Neural progenitor cell (in vitro differentiated cells): ENCODE results near the gene PF4V1. TPM values are rescaled to one million over a fixed set of nuclear protein-coding genes. Genes with fewer than 3 reads are reported as not detected.

Source experiments
- DNase-seq: peaks from one replicate; pipeline ENCODE4 v3.0.0-alpha.2; 2016; ENCODE audit warnings: low spot score
- H2AFZ ChIP-seq: fragments of 200-600 bp; sonication (generic); replicated peaks from 2 replicates; pipeline ENCODE4 v1.6.1; 2016; ENCODE audit warnings: antibody characterized with exemption
- H3F3A ChIP-seq: fragments of 200-600 bp; sonication (generic); 2 replicates; pipeline ENCODE4 v1.6.1; 2016; ENCODE audit warnings: antibody characterized with exemption, low read depth
- H3K27ac ChIP-seq: fragments of 200-600 bp; sonication (generic); 2 replicates; pipeline ENCODE4 v1.5.1; 2016; ENCODE audit warnings: mild to moderate bottlenecking
- H3K27me3 ChIP-seq: fragments of 200-600 bp; sonication (generic); 2 replicates; pipeline ENCODE4 v1.6.1; 2016; ENCODE audit warnings: mild to moderate bottlenecking, moderate library complexity
- H3K36me3 ChIP-seq: fragments of 200-600 bp; sonication (generic); 2 replicates; pipeline ENCODE4 v1.5.1; 2016
- H3K4me1 ChIP-seq: fragments of 200-600 bp; sonication (generic); 2 replicates; pipeline ENCODE4 v1.6.1; 2016; ENCODE audit warnings: mixed run types
- H3K4me2 ChIP-seq: fragments of 200-600 bp; sonication (generic); 2 replicates; pipeline ENCODE4 v1.6.1; 2016
- H3K4me3 ChIP-seq: fragments of 200-600 bp; sonication (generic); 2 replicates; pipeline ENCODE4 v1.5.1; 2016
- H3K79me2 ChIP-seq: fragments of 200-600 bp; sonication (generic); 2 replicates; pipeline ENCODE4 v1.6.1; 2016; ENCODE audit warnings: low read depth
- H3K9ac ChIP-seq: fragments of 200-600 bp; sonication (generic); 2 replicates; pipeline ENCODE4 v1.6.1; 2016
- H3K9me3 ChIP-seq: fragments of 200-600 bp; sonication (generic); 2 replicates; pipeline ENCODE4 v1.5.1; 2016; ENCODE audit warnings: low read depth
- H4K20me1 ChIP-seq: fragments of 200-600 bp; sonication (generic); 2 replicates; pipeline ENCODE4 v1.6.1; 2016; ENCODE audit warnings: low read depth
- H3K27ac Mint-ChIP-seq: 3 replicates; pipeline ENCODE4 v1.8.0; 2021; ENCODE audit warnings: mixed read lengths
- H3K27me3 Mint-ChIP-seq: 2 replicates; pipeline ENCODE4 v1.8.0; 2022; ENCODE audit warnings: low read depth, mild to moderate bottlenecking, inconsistent platforms, moderate library complexity, mixed read lengths; ENCODE audit not compliant: insufficient read depth
- H3K36me3 Mint-ChIP-seq: 3 replicates; pipeline ENCODE4 v1.8.0; 2021; ENCODE audit warnings: mixed read lengths
- H3K4me1 Mint-ChIP-seq: 3 replicates; pipeline ENCODE4 v1.8.0; 2021; ENCODE audit warnings: mixed read lengths
- H3K4me3 Mint-ChIP-seq: 3 replicates; pipeline ENCODE4 v1.8.0; 2021; ENCODE audit warnings: mild to moderate bottlenecking, moderate library complexity, mixed read lengths
- H3K9me3 Mint-ChIP-seq: 3 replicates; pipeline ENCODE4 v1.8.0; 2020; ENCODE audit warnings: mixed read lengths
- CTCF ChIP-seq: fragments of 200-600 bp; sonication (generic); IDR thresholded peaks from 2 replicates; pipeline ENCODE4 v1.5.1; 2017; ENCODE audit warnings: antibody characterized with exemption, mild to moderate bottlenecking
- EZH2 ChIP-seq: fragments of 200-600 bp; sonication (generic); IDR thresholded peaks from 2 replicates; pipeline ENCODE4 v1.6.1; 2017; ENCODE audit warnings: antibody characterized with exemption, mild to moderate bottlenecking, moderate library complexity
- EZH2phosphoT487 ChIP-seq: fragments of 200-600 bp; sonication (generic); IDR thresholded peaks from 2 replicates; pipeline ENCODE4 v1.6.1; 2017; ENCODE audit warnings: antibody characterized with exemption
- total RNA-seq: library from RNA; depleted of rRNA; stranded (reverse); fragments of >200 nt; gene quantifications from 2 replicates; pipeline ENCODE4 v1.2.3, GENCODE V29; 2015; ENCODE audit warnings: low replicate concordance

PF4V1 gene
- total RNA-seq, 1 donor from 2014 or later = not detected

GRCh38 chr4:73883306-73883705, 30.2 kb downstream of the PF4V1 start:
- Histone ChIP-seq H3K4me1 (no peaks in the 10 kb centered on the region), H3K9me3 (no peaks in the 10 kb centered on the region), H3F3A (no peaks in the 10 kb centered on the region), H2AFZ (no peak overlapping the region), H4K20me1 (no peaks in the 10 kb centered on the region), H3K79me2 (no peaks in the 10 kb centered on the region), H3K27me3 (no peaks in the 10 kb centered on the region), H3K36me3 (no peaks in the 10 kb centered on the region), H3K4me3 (no peak overlapping the region), H3K9ac (no peak overlapping the region), H3K4me2 (no peak overlapping the region), H3K27ac (no peak overlapping the region)
- Mint-ChIP-seq H3K4me3 (no peak overlapping the region), H3K36me3 (no peaks in the 10 kb centered on the region), H3K27ac (no peak overlapping the region), H3K27me3 (no peaks in the 10 kb centered on the region), H3K9me3 (no peaks in the 10 kb centered on the region), H3K4me1 (no peaks in the 10 kb centered on the region)
- TF ChIP-seq CTCF = no peak
- TF ChIP-seq EZH2 = no peak
- TF ChIP-seq EZH2phosphoT487 = no peak
- no peak for DNase-seq

DNA sequence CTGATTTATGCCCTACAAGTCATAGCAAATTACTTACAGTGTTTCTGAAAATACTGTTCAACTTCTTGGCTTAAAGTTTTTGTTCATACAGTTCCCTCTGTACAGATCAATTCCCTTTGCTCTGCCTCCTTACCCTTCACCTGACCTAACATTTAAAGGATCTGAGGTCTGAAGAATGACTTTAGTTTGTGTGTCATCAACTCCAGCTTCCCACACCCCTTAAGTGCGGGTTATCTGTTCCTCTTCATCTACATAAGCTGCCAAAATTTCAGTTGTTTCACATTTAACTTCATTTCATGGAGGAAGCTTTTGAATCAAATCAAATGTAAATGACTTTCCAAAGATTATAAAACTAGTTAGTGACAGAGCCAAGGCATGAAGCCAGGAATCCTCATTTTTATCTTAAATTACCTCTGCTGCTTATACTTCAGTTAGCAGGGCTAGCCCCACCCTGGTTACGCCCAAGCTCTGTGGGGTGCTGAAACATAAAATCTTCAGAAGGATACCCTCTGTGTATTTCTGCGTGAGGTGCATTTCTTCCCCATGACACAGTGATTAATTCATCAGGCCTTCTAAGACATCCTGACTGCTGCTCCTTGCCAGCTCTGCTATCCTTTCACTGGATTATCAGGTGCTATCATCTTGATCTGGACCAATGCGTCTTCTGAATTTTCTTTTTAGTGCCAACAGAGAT, 32.6 kb downstream of the PF4V1 start:
- no peaks in the 10 kb centered on the region for H3K79me2 ChIP-seq
- Mint-ChIP-seq H3K9me3 (no peaks in the 10 kb centered on the region), H3K4me1 (no peaks in the 10 kb centered on the region), H3K36me3 (no peaks in the 10 kb centered on the region), H3K27ac (no peak overlapping the region), H3K4me3 (no peak overlapping the region), H3K27me3 (no peaks in the 10 kb centered on the region)
- no peak for DNase-seq
- no peak overlapping the region for H3K4me3 ChIP-seq
- no peak overlapping the region for H3K4me2 ChIP-seq
- H2AFZ ChIP-seq = no peak overlapping the region
- TF ChIP-seq CTCF (no peak), EZH2phosphoT487 (no peak), EZH2 (no peak)
- no peaks in the 10 kb centered on the region for H3K27me3 ChIP-seq
- no peaks in the 10 kb centered on the region for H3F3A ChIP-seq
- no peaks in the 10 kb centered on the region for H4K20me1 ChIP-seq
- H3K9ac ChIP-seq = no peak overlapping the region
- H3K4me1 ChIP-seq = no peaks in the 10 kb centered on the region
- no peak overlapping the region for H3K27ac ChIP-seq
- H3K36me3 ChIP-seq = no peaks in the 10 kb centered on the region
- no peaks in the 10 kb centered on the region for H3K9me3 ChIP-seq

DNA sequence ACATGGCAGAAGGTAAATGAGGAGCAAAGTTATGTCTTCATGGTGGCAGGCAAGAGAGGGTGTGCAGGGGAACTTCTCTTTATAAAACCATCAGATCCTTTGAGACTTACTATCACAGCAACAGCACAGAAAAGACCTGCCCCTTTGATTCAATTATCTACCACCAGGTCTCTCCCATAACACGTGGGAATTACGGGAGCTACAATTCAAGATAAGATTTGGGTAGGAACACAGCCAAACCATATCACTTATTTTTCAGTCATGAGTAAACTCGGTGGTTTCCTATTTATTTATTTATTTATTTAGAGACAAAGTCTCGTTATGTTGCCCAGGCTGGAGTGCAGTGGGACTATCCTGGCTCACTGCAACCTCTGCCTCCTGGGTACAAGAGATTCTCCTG, 38.2 kb downstream of the PF4V1 start:
- no peaks in the 10 kb centered on the region for H3K9me3 ChIP-seq
- H3K4me1 ChIP-seq = no peaks in the 10 kb centered on the region
- H2AFZ ChIP-seq = no peak overlapping the region
- DNase-seq = no peak
- Mint-ChIP-seq H3K4me3 (no peak overlapping the region), H3K9me3 (no peaks in the 10 kb centered on the region), H3K27me3 (peaks cover 2% of the 10 kb centered on the region), H3K4me1 (peaks cover 8% of the 10 kb centered on the region), H3K36me3 (no peaks in the 10 kb centered on the region), H3K27ac (no peak overlapping the region)
- no peaks in the 10 kb centered on the region for H3K27me3 ChIP-seq
- no peaks in the 10 kb centered on the region for H4K20me1 ChIP-seq
- no peak overlapping the region for H3K4me3 ChIP-seq
- no peaks in the 10 kb centered on the region for H3F3A ChIP-seq
- no peaks in the 10 kb centered on the region for H3K79me2 ChIP-seq
- no peak overlapping the region for H3K4me2 ChIP-seq
- no peaks in the 10 kb centered on the region for H3K36me3 ChIP-seq
- H3K27ac ChIP-seq = no peak overlapping the region
- no peak overlapping the region for H3K9ac ChIP-seq
- TF ChIP-seq EZH2phosphoT487 (no peak), EZH2 (no peak), CTCF (no peak)
